H54 (cell line): ENCODE results near the gene ST6GALNAC6.
"Not testable (repeated sequence)": the region's sequence is repeated elsewhere in the genome, so short reads cannot be mapped to it uniquely, and the experiment has no call there.

ENCODE experiments used
- DNase-seq: peaks from one replicate; pipeline ENCODE4 v3.0.0; 2011; ENCODE audit warnings: low spot score, mixed read lengths; ENCODE audit not compliant: insufficient read length
- FAIRE-seq: peaks from 3 replicates; lab custom pipeline; 2011; peaks lifted over from hg19 to GRCh38; lab: Jason Lieb, UNC
- POLR2A ChIP-seq: IDR thresholded peaks from 2 replicates; pipeline ENCODE4 v1.6.1; 2011; ENCODE audit warnings: low read depth, mild to moderate bottlenecking, low read length

Gene ST6GALNAC6

DNA sequence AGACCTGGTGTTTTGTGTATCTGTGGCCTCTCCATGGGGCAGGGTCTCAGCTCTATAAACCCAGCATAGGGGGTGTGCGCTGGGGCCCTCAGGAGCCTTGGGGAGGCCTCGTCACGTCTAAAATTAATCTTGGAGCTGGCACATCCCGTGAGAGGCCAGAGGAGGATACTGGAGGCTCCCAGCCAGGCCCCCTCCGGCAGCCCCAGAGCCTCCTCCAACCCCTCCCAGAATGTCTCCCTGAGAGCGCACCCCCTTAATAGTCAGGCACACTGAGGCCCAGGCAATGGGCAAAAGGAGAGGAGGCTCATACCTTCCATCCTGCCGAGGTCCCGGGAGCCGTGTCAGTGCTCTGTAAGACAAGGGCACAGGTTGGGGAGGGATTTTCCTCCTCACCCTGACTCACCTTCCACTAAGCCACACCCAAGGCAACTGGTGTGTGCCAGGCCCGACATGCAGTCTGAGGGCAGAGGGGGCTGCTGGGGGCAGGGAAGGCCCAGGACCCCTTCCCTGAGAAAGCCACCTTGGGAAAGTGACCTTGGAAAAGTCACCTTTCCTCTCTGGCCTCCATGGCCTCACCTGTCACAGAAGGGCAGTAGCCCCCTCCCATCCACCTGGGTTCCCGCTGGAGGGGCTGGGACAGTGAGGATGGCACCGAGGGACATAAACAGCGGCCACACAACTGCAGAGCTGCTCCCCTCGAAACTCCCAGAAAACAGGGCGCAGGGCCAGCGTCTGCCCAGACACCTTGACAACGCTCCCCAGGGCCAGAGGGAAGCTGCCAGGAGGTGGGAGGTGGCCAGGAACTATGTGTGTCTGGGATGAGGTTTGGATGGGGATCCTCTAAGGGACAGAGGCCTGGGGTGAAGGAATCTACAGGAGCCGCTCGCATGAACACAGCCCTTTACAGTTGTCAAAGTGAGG lies 24.8 kb downstream of the ST6GALNAC6 start:
- peak; percentile 38 for FAIRE-seq
- no peak for TF ChIP-seq POLR2A

DNA sequence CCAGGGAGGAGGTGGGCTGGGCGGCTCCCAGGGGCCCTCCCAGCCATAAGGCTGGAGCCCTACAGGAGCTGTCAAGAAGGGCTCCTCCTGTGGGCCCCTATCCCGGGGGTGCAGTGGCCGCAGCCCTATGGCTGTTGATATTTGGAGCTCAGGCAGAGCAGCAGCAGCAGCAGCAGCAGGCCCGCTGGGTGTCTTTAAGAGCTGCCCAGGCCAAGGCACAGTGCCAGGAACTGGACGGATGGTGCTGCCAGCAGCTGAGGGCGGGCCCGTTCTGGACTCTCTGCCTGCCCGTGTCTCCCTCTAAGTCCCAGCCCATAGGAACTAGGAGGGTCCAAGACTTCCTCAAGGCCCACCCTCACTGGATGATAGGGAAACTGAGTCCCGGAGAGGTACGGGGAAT lies 25.5 kb downstream of the ST6GALNAC6 start:
- DNase-seq (peak; percentile 93), FAIRE-seq (no peak)
- no peak for TF ChIP-seq POLR2A

More for the DNA sequence above, 24.8 kb downstream of the ST6GALNAC6 start:
- DNase-seq: peak; percentile 89

DNA sequence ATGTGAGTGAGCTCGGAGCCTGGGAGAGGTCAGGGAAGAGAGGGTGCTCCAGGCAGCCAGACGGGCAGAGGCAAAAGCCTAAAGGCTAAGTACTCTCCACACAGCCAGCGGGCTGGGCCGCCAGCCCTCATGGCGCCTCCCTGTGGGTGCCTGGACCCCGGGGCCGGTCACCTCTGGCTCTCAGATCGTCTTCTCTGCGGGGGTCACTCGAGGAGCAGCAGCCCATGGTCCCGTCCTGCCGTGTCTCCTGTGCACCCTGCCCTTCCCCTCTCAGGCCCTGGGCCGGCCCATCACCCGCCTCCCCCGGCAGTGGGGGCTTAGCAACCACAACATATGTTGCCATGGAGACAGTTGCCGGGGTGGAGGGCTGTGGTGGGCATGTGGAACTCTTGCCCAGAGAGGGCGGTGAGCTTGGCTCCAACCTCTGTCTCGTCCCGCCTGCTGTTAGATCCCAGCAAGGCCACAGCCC lies 26.1 kb downstream of the ST6GALNAC6 start:
- no peak for FAIRE-seq
- TF ChIP-seq POLR2A: no peak
- DNase-seq: no peak

DNA sequence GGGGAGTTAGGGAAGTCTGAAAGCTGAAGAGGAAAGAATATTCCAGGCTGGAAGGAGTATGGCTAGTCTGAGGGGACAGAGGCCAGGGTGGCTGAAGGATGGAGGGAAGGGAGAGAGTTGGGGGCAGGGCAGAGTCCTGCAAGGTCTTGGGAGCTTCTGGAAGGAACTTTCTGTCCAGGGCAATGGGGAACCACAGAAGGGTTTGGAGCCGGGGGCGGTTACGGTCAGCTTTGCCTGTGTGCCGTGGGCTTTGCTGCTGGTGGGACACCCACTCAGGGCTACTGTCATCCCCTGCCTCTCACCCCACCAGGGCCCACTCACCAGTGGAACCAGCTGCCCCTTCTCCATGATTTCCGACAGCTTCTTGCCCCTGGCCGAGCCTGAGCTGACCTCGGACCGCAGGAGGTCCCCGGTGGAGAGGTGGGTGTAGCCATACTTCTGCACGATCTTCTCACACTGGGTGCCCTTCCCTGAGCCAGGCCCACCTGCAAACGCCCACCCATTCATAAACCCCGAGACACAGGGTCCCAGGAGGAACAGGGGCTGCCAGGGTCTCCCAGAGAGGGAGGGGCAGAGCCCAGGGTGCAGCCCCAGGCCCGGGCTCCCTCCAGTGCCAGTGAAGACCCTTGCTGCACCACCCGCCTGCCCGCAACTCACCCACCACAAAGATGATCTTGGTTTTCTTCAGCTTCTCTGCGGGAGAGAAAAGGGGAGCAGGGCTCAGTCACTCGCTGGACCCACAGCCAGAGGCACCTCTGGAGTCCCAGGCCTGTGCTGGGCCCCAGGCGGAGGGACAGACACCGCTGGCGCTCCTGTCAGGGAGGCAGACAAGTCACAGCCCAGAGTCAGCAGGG lies 26.8 kb downstream of the ST6GALNAC6 start:
- TF ChIP-seq POLR2A: no peak
- DNase-seq (no peak), FAIRE-seq (no peak)

DNA sequence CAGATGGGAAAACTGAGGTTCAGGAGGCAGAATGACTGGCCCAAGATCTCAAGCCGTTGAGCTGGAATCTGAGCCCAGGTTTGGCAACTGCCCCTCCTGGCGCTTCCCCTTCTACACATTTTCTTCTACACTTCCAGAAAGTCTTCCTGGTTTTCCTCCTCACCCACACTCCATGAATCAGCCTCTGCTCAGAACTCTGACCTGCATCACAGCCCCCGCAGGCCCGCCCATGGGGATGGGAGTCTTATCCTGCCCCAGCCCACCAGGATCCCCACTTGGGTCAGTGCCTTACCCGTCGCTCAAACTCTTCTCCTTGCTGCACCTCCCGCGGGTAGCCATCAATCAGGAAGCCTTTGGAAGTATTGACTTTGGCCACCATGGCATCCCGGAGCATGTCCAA lies 27.9 kb downstream of the ST6GALNAC6 start:
- TF ChIP-seq POLR2A: no peak
- no peak for FAIRE-seq
- DNase-seq: no peak

DNA sequence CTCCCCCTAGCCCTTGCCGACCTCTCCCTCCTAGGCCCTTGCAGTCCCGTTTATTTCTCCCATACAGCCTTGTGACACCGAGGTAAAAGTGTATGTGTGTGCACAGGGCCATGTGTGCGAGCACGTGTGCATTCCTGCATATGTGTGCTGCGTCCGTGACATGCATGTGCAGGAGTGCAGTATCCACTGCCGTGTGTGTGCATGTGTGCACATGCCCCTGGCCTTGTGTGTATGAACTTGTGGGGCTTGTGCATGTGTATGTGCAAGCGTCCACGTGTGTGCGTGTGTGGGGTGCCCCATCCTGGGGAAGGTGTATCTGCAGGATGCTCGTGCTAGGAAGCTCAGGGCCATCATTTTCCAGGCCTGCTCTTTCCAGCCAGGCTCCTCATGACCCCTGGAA lies 28.5 kb downstream of the ST6GALNAC6 start:
- DNase-seq (no peak), FAIRE-seq (no peak)
- no peak for TF ChIP-seq POLR2A

DNA sequence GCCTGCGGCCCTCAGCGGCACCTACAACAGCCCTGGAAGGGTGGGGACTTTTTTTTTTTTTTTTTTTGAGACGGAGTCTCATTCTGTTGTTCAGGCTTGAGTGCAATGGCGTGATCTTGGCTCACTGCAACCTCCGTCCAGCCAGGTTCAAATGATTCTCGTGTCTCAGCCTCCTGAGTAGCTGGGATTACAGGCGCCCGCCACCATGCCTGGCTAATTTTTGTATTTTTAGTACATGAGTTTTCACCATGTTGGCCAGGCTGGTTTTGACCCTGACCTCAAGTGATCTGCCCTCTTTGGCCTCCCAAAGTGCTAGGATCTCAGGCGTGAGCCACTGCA lies 29.3 kb downstream of the ST6GALNAC6 start:
- FAIRE-seq, DNase-seq: not testable (repeated sequence)

DNA sequence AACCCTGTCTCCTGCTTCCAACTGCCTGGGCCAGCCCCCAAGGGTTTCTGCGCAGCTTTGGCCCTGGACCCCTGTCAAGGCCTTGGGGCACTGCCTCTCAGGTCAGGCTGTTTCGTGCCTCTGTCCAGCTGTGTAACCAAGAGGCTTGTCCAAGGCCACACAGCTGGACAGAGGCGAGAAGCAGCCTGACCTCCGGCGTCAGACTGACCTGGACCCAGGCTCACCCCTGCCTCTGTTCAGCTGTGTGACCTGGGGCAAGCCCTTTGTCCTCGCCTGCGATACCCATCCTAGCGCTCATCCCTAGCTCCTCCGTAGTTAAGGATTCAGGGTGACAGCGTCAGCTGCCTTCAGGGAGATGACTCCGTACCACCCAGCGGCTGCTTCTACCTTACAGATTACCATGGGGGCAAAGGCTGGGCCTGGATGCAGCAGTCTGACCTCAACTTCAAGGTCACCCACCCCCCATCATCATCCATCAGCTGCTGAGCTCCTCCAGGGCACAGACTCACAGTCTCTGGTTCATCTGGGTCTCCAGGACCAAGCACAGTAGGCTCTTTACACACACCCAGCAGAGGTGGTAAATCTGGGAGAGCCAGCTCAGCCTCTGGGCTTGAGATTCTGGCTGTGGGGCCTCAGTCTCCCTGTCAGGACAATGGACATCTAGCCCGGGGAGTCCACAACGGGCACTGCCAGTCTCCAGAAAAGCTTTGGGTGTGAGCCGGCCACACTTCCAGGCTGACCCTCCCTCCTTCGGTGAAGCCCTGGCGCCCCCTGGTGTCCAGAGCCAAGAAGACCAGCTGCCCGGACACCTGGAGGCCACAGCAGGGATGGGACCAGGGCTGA lies 29.9 kb downstream of the ST6GALNAC6 start:
- DNase-seq (peak; percentile 99), FAIRE-seq (no peak)
- no peak for TF ChIP-seq POLR2A

DNA sequence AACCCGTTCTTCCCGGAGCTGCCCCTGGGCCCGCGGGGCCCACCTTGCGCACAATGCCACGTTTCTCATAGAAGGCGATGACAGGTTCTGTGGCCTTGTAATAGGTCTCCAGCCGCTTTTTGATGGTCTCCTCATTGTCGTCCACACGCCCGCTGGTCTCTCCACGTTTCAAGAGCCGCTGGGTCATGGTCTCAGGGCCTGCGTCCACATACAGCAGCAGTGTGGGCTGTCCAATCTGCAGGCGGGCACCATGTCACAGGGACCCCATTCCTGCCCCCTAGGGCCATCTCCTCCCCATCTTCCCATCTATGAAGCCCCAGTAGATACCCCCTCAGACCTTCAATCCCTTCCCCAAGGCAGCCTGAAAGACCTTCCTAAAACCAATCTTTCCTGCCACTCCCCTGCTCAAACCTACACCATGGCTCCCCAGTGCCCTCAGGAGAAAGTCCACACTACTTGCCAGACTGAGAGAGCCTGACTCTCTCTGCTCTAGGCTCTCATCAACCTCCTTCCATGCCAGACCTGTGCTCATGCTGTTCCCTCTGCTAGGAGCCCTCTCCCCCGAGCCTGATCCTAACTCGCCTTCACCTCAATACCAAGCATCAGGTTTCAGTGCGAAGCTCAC lies 31.0 kb downstream of the ST6GALNAC6 start:
- TF ChIP-seq POLR2A: no peak
- DNase-seq (no peak), FAIRE-seq (no peak)

DNA sequence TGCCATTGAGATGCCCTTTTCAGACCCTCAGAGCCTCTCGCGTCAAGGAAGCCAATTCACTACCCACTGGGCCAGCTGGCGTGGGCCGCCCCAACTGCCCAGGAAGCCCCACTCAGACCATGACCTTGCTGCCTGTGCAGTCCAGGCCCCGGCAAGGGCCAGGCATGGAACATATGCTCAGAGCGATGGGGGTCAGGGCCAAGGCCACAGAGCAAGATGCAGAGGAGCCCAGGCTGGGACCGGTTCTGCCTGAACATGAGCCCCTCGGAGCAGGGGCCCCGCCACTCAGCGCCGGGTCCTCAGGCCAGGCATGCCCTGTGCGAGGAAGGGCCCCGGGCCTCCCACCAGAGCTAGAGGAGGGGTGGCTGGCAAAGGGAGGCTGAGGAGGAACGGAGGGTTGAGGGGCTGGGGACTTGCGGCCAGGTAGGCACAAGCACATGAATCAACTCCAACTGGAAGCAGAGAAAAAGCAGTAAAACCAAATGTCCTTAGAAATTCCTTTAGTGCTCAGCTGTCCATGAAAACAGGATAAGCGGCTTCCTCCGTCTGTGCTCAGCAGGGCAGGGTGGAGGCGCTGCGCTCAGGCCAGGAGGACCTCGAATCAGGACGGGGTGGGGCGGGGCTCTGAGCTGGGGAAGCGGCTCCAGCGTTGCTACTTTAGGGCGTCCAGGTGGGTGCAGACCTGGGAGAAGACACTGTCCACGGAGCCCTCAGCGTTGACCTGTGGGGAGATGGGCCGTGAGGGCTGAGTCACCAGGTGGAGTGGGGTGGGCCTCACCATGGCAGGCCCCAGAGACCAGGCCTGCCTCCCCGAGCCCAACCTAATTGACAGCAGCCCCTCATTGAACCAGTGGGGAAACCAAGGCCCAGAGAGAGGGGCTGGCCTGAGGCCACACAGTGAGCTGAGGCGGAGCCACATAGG lies 31.8 kb downstream of the ST6GALNAC6 start:
- FAIRE-seq (no peak), DNase-seq (no peak)
- TF ChIP-seq POLR2A: no peak

DNA sequence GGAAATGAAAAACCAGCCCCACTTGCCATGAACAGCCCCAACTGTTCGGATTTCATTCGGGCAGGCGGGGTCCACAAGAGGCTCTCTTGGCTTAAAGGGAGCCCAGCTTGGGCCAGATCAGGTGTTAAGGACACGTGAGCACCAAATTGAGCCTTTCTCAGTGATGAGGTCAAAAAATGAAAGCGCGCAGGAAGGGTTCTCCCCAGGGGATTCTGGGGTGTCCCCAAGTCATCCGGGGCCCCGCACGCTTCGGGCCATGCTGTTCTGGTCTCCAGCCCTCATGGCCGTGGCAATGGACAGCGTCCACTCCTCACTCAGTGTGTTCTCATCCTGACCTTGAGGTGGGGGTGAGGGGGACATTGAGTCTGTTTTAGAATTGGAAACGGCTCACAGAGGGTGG lies 32.9 kb downstream of the ST6GALNAC6 start:
- FAIRE-seq (no peak), DNase-seq (no peak)
- TF ChIP-seq POLR2A: no peak
